ENCODE data around the gene SLAMF7.
A peak's percentile ranks its signal among the peaks of the same experiment; 100 is the strongest.
"Not testable (repeated sequence)": the region's sequence is repeated elsewhere in the genome, so short reads cannot be mapped to it uniquely, and the experiment has no call there.

SLAMF7 gene

GRCh38 chr1:160720356-160721085, 18.5 kb upstream of the SLAMF7 start:
- DNase-seq (ENCODE audit: low read depth, low spot score): no peak
- Histone ChIP-seq H3K27me3 (ENCODE audit: control insufficient read depth, insufficient read depth, low read length) (no peaks in the 10 kb centered on the region), H3K27ac (ENCODE audit: low read length) (no peak overlapping the region), H3K4me3 (ENCODE audit: low read length) (no peak overlapping the region), H3K9me3 (ENCODE audit: control insufficient read depth, insufficient read depth, low read length) (no peaks in the 10 kb centered on the region), H3K4me1 (ENCODE audit: control insufficient read depth, insufficient read depth, low read length) (no peaks in the 10 kb centered on the region), H3K36me3 (ENCODE audit: control insufficient read depth, insufficient read depth, low read length) (no peaks in the 10 kb centered on the region)
- WGBS (ENCODE audit: insufficient coverage, insufficient read length): no CpG with 5 or more reads among the region's 3 CpGs

DNA sequence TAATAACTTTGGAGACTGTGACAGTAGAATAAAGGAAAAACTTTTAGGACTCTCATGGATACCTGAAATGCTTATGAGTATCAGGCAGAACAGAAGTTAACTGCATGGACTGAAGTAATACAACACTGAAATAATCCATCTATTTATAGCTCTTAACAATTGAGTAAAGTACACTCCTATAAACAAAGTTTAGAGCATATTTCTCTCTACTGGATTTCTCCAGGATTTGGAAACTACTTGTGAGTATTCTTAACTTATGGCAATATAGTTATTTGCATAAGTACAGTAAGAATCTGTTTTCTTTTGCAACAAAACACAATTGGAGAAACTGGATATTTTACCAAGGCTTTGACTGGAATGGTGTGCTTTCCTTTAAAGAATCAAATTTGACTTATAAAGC, 17.6 kb upstream of the SLAMF7 start:
- Histone ChIP-seq H3K4me1 (ENCODE audit: control insufficient read depth, insufficient read depth, low read length) (no peaks in the 10 kb centered on the region; the same call in none of the 2 replicates), H3K27me3 (ENCODE audit: control insufficient read depth, insufficient read depth, low read length) (no peaks in the 10 kb centered on the region), H3K9me3 (ENCODE audit: control insufficient read depth, insufficient read depth, low read length) (no peaks in the 10 kb centered on the region), H3K36me3 (ENCODE audit: control insufficient read depth, insufficient read depth, low read length) (no peaks in the 10 kb centered on the region), H3K27ac (ENCODE audit: low read length) (no peak overlapping the region), H3K4me3 (ENCODE audit: low read length) (no peak overlapping the region)
- no peak for DNase-seq (ENCODE audit: low read depth, low spot score)

- H3K27ac ChIP-seq (ENCODE audit: low read length): no peak overlapping the region
- no CpG with 5 or more reads among the region's 10 CpGs for WGBS (ENCODE audit: insufficient coverage, insufficient read length)
- no peak overlapping the region for H3K4me3 ChIP-seq (ENCODE audit: low read length)
- DNase-seq (ENCODE audit: low read depth, low spot score): no peak
- H3K4me1 ChIP-seq (ENCODE audit: control insufficient read depth, insufficient read depth, low read length): peaks cover 1% of the 10 kb centered on the region
- no peaks in the 10 kb centered on the region for H3K27me3 ChIP-seq (ENCODE audit: control insufficient read depth, insufficient read depth, low read length)
- no peaks in the 10 kb centered on the region for H3K36me3 ChIP-seq (ENCODE audit: control insufficient read depth, insufficient read depth, low read length)
- H3K9me3 ChIP-seq (ENCODE audit: control insufficient read depth, insufficient read depth, low read length): no peaks in the 10 kb centered on the region
These were observed 16.3 kb upstream of the SLAMF7 start for GRCh38 chr1:160722726-160723125.

GRCh38 chr1:160723332-160723731, 15.7 kb upstream of the SLAMF7 start:
- DNase-seq (ENCODE audit: low read depth, low spot score): no peak
- Histone ChIP-seq H3K4me3 (ENCODE audit: low read length) (no peak overlapping the region), H3K36me3 (ENCODE audit: control insufficient read depth, insufficient read depth, low read length) (no peaks in the 10 kb centered on the region), H3K27me3 (ENCODE audit: control insufficient read depth, insufficient read depth, low read length) (no peaks in the 10 kb centered on the region), H3K4me1 (ENCODE audit: control insufficient read depth, insufficient read depth, low read length) (peaks cover 1% of the 10 kb centered on the region), H3K9me3 (ENCODE audit: control insufficient read depth, insufficient read depth, low read length) (no peaks in the 10 kb centered on the region), H3K27ac (ENCODE audit: low read length) (no peak overlapping the region)
- no CpG with 5 or more reads among the region's 2 CpGs for WGBS (ENCODE audit: insufficient coverage, insufficient read length)

GRCh38 chr1:160724465-160725242, 14.4 kb upstream of the SLAMF7 start:
- Histone ChIP-seq H3K27ac (ENCODE audit: low read length) (no peak overlapping the region), H3K36me3 (ENCODE audit: control insufficient read depth, insufficient read depth, low read length) (no peaks in the 10 kb centered on the region), H3K9me3 (ENCODE audit: control insufficient read depth, insufficient read depth, low read length) (no peaks in the 10 kb centered on the region), H3K4me1 (ENCODE audit: control insufficient read depth, insufficient read depth, low read length) (peaks cover 1% of the 10 kb centered on the region), H3K27me3 (ENCODE audit: control insufficient read depth, insufficient read depth, low read length) (no peaks in the 10 kb centered on the region), H3K4me3 (ENCODE audit: low read length) (no peak overlapping the region)
- no peak for DNase-seq (ENCODE audit: low read depth, low spot score)
- no CpG with 5 or more reads among the region's 11 CpGs for WGBS (ENCODE audit: insufficient coverage, insufficient read length)

- DNase-seq (ENCODE audit: low read depth, low spot score): no peak
- no CpG with 5 or more reads among the region's 3 CpGs for WGBS (ENCODE audit: insufficient coverage, insufficient read length)
- no peak overlapping the region for H3K4me3 ChIP-seq (ENCODE audit: low read length)
- no peaks in the 10 kb centered on the region for H3K36me3 ChIP-seq (ENCODE audit: control insufficient read depth, insufficient read depth, low read length)
- no peak overlapping the region for H3K27ac ChIP-seq (ENCODE audit: low read length)
- no peaks in the 10 kb centered on the region for H3K27me3 ChIP-seq (ENCODE audit: control insufficient read depth, insufficient read depth, low read length)
- peaks cover 1% of the 10 kb centered on the region for H3K4me1 ChIP-seq (ENCODE audit: control insufficient read depth, insufficient read depth, low read length)
- H3K9me3 ChIP-seq (ENCODE audit: control insufficient read depth, insufficient read depth, low read length): no peaks in the 10 kb centered on the region
These were observed 12.9 kb upstream of the SLAMF7 start for GRCh38 chr1:160726114-160726497.

DNA sequence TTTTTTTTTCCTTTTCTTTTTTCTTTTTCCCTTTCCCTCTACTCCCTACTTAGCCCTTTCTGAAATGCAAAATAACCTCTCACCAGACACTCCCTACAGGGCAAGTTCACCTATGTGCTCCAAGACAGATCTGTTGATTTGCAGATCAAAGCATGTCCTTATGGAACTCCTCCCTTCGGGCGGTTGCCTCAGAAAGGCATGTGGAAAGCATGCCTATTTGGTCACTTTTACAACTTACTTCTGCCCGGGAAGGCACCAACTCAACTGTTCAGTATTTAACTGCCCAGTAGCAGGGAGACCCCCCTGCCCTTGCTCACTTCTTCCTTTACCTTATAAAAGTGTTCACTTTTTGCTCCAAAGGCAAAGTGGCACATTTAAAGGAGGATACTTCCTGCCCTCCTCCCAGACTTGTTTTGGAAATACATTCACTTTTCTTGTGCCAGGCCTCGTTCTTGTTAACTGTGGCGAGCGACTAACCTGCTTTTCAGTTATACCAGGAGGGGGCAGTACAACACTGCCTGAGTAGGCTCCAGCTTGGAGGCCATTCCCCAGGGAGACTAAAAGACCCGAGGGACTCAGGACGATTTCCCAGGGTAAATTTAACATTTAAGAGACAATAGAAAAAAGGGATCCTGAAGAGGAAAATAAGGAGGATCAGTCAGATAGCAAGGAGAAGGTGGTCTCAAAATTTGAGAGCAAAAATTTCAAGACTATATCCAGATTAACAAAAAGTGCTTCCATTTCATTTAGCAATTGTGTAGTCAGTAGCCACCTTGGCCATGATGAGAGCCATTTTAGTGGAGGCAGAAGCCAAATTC, 12.3 kb upstream of the SLAMF7 start:
- Histone ChIP-seq H3K27me3 (ENCODE audit: control insufficient read depth, insufficient read depth, low read length) (no peaks in the 10 kb centered on the region), H3K4me1 (ENCODE audit: control insufficient read depth, insufficient read depth, low read length) (peaks cover 1% of the 10 kb centered on the region), H3K36me3 (ENCODE audit: control insufficient read depth, insufficient read depth, low read length) (no peaks in the 10 kb centered on the region), H3K27ac (ENCODE audit: low read length) (no peak overlapping the region), H3K9me3 (ENCODE audit: control insufficient read depth, insufficient read depth, low read length) (no peaks in the 10 kb centered on the region), H3K4me3 (ENCODE audit: low read length) (no peak overlapping the region)
- WGBS (ENCODE audit: insufficient coverage, insufficient read length): no CpG with 5 or more reads among the region's 8 CpGs
- DNase-seq (ENCODE audit: low read depth, low spot score): peak; percentile 85

DNA sequence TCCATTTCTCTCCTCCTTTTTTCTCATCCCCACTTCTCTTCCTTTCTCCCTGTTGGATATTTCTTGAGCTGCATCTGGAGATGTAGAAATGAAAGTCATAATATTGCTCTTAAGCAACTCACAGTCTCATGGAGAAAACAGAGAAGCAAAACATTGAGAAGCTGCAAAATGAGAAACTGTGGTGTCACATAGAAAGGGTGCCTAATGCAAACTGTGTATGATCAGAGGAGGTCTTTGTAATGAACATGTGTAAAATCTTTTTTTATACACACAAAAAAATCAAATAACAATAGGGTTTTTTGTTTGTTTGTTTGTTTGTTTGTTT, 11.8 kb upstream of the SLAMF7 start:
- Histone ChIP-seq H3K9me3 (ENCODE audit: control insufficient read depth, insufficient read depth, low read length) (no peaks in the 10 kb centered on the region), H3K36me3 (ENCODE audit: control insufficient read depth, insufficient read depth, low read length) (no peaks in the 10 kb centered on the region), H3K27me3 (ENCODE audit: control insufficient read depth, insufficient read depth, low read length) (no peaks in the 10 kb centered on the region), H3K4me1 (ENCODE audit: control insufficient read depth, insufficient read depth, low read length) (peaks cover 1% of the 10 kb centered on the region), H3K27ac (ENCODE audit: low read length) (no peak overlapping the region), H3K4me3 (ENCODE audit: low read length) (no peak overlapping the region)
- DNase-seq (ENCODE audit: low read depth, low spot score): no peak

GRCh38 chr1:160731564-160731963, 7.5 kb upstream of the SLAMF7 start:
- no CpG with 5 or more reads among the region's 2 CpGs for WGBS (ENCODE audit: insufficient coverage, insufficient read length)
- not testable (repeated sequence) for H3K27ac ChIP-seq (ENCODE audit: low read length); H3K9me3 ChIP-seq (ENCODE audit: control insufficient read depth, insufficient read depth, low read length); H3K4me1 ChIP-seq (ENCODE audit: control insufficient read depth, insufficient read depth, low read length); DNase-seq (ENCODE audit: low read depth, low spot score); H3K27me3 ChIP-seq (ENCODE audit: control insufficient read depth, insufficient read depth, low read length); H3K4me3 ChIP-seq (ENCODE audit: low read length); H3K36me3 ChIP-seq (ENCODE audit: control insufficient read depth, insufficient read depth, low read length)

- H3K27me3 ChIP-seq (ENCODE audit: control insufficient read depth, insufficient read depth, low read length): no peaks in the 10 kb centered on the region
- H3K4me3 ChIP-seq (ENCODE audit: low read length): no peak overlapping the region
- no peaks in the 10 kb centered on the region for H3K4me1 ChIP-seq (ENCODE audit: control insufficient read depth, insufficient read depth, low read length)
- DNase-seq (ENCODE audit: low read depth, low spot score): no peak
- H3K36me3 ChIP-seq (ENCODE audit: control insufficient read depth, insufficient read depth, low read length): no peaks in the 10 kb centered on the region
- no CpG with 5 or more reads among the region's 1 CpG for WGBS (ENCODE audit: insufficient coverage, insufficient read length)
- no peak overlapping the region for H3K27ac ChIP-seq (ENCODE audit: low read length)
- H3K9me3 ChIP-seq (ENCODE audit: control insufficient read depth, insufficient read depth, low read length): no peaks in the 10 kb centered on the region
These were observed 7.1 kb upstream of the SLAMF7 start for GRCh38 chr1:160731990-160732389.
